ENCODE data around the gene SNX8.
"Not testable (repeated sequence)": the region's sequence is repeated elsewhere in the genome, so short reads cannot be mapped to it uniquely, and the experiment has no call there.

SNX8 gene

DNA sequence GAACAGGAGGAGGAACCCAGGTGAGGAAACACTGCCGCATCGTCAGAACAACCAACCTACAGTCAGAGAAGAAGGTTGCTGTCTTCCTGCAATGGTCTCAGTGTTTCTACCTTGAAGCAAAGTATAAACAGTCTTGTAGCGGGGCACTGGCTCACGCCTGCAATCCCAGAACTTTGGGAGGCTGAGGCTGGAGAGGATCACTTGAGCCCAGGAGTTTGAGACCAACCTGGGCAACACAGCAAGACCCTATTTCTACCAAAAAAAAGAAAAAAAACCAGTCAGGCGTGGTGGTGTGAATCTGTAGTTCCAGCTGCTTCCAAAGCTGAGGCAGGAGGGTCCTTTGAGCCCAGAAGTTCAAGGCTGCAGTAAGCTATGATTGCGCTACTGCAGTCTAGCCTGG is 23.4 kb downstream of the SNX8 start:
- no peak for DNase-seq (ENCODE audit: low spot score)

DNA sequence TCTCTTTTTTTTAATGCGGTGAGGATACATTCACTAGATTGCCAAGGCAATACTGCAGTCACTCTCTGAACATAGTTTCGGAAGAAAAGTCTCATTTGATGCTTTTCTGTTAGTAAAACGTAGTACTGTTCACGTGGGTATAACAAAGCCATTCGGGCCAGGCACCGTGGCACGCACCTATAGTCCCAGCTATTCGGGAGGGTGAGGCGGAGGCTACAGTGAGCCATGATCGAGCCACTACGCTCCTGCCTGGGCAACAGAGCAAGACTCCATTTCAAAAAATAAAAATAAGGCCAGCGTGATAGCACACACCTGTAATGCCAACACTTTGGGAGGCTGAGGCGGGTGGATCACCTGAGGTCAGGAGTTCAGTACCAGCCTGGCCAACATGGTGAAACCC is 24.6 kb downstream of the SNX8 start:
- no peak for DNase-seq (ENCODE audit: low spot score)

DNA sequence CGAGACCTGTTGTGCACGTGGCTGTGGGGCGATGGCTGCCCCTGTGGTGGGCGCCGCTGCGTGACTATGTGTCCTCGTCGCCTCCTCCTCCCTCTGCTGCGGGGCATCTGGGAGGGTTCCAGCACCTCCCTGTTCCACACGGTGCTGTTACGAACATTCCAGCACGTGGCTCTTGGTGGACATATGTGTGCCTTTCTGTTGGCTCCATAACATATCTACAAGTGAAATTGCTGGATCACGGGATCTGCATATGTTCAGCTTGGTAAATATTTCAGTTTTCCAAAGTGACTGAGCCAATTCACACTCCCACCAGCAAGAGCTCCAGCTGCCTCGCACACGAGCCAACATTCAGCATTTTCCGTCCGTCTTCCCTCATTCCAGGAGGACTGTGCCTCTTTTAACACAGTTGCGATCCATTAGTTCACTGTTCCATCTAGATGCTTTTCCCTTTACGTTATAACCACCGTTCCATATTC is 25.1 kb downstream of the SNX8 start:
- no peak for DNase-seq (ENCODE audit: low spot score)

DNA sequence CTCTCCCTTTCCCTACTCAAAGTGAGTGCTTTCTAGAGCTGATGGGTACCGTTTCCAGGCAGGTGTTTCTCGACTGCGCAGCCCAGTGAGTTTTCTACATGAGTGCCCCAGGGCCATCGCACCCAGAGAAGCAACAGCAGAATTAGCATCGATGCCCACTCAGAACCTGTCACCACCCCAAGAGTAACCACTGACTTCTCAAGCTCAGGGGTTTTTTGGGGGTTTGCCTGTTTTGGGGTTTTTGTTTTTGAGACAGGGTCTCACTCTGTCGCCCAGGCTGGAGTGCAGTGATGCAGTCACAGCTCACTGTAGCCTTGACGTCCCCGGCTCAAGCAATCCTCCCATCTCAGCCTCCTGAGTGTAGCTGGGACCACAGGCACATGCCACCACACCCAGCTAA is 25.7 kb downstream of the SNX8 start:
- no peak for DNase-seq (ENCODE audit: low spot score)

DNA sequence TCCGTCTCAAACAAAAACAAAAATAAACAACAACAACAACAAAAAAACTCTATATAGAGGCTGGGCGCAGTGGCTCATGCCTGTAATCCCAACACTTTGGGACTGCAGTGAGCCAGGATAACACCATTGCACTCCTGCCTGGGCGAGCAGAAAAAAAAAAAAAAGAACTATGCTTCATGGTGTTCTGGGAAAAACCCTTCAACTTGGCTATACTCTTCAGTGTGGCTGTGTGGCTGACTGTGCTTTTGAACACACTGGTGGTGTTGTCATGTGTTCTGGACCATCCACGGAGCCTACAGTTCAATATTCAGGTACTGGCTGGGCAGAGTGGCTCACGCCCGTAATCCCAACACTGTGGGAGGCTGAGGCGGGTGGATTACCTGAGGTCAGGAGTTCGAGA is 26.5 kb downstream of the SNX8 start:
- DNase-seq (ENCODE audit: low spot score) = no peak

DNA sequence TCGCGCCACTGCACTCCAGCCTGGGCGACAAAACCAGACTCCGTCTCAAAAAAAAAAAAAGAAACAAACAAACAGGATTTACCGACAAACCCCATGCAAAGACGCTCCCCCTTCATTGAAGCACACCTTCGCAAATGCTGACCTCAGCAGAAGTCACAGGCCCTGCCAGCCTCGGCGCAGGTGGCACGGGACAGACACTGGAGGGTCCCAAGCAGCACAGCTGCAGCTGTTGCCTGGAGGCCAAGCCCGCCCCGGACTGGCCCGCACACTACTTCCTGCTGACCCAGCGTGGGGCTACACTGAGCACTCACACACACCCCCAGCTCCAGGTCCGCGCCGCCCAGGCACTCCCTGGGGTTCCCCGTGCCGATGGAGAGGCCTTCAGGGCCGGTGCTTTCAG is 31.2 kb downstream of the SNX8 start:
- no peak for DNase-seq (ENCODE audit: low spot score)

DNA sequence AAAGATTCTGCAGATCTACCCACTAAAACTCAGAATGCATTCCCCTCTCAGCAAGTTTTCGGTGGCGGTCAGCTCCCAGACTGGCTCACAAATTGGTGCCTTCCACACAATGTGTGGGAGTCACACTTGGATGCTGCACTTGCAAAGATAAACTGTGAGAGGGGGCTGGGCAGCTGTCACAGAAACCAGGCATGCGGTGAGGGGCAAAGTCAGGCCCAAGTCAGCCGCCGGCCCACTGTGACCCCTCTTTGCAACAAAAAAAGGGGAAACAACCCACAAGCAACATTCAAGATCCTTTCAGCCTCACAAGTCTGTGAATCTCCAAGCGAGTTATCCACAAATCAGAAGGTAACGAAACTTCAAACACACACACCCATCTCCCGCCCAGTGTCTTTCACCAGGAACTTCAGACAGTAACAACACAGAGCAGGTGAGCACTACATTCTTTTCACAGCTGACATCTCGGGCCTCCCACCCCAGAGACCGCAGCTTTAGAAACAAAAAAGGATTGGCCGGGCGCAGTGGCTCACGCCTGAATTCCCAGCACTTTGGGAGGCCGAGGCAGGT is 32.0 kb downstream of the SNX8 start:
- DNase-seq (ENCODE audit: low spot score) = no peak

DNA sequence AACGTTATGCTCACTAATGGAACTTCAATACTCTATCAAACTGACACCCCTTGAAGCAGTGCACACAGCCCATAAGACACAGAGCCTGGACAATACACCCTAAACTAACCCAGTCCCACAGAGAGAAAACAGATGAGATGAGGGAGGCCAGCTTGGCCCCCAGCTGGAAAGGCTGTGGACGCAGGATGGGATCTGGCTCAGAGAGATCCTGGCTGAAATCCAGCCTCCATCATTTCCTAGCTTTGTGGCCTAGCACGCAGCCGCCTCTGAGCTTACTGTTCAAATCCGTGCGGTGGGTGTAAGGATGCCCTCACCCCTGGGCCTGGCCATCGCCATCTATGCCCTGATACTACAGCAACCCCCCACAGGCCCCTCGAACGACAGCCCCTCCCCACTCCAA is 32.7 kb downstream of the SNX8 start:
- no peak for DNase-seq (ENCODE audit: low spot score)

DNA sequence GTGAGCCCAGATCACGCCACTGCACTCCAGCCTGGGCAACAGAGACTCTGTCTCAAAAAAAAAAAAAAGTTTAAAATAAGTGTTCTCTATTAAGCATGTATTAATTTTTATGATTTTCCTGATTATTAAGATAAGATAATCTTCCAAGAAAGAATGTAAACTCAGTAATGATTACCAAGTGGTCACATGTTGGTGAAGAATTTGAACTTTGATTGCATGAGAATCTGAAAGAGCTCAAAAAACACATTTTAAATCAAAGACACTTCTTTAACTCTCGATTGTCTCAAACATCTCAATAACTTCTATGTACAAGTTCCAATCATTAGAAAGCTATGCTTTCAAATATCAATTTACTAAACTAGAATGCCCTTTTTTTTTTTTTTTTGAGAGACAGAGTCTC is 33.8 kb downstream of the SNX8 start:
- DNase-seq (ENCODE audit: low spot score) = no peak

DNA sequence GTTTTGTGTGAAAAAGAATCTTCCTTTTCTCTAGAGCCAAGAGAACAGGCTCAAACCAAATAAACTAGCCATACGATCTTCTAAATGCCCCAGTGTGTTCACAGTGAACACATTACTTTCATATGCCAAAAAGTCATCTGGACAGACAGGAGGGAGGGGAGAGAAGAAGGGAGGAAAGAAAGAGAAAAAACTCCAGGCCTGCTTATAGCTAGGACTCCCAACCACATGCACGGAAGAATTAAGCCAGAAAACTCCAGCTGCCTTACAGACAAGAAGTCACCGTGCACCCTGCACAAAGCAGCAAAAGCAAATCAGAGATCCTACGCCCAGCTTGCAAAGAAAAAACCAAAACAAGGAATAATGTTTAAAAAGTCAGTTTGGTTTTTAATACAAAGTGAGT is 34.3 kb downstream of the SNX8 start:
- no peak for DNase-seq (ENCODE audit: low spot score)

DNA sequence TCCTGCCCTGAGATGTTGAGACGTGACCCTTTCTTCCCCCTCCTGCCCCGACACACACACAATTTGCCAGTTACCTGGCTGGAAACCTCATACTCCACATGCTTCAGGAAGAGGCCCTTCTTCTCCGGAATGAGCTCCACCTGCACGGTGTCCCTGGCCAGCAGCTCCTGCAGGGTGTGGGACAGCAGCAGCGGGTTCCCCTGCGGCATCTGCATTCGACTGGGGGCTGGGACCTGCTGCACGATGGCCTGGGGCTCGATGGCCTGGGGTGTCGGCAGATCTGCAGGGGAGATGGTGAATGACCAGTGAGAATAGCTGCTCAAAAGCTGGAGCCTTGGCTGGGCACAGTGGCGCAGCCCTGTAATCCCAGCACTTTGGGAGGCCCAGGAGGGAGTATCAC is 36.2 kb downstream of the SNX8 start:
- DNase-seq (ENCODE audit: low spot score) = no peak

DNA sequence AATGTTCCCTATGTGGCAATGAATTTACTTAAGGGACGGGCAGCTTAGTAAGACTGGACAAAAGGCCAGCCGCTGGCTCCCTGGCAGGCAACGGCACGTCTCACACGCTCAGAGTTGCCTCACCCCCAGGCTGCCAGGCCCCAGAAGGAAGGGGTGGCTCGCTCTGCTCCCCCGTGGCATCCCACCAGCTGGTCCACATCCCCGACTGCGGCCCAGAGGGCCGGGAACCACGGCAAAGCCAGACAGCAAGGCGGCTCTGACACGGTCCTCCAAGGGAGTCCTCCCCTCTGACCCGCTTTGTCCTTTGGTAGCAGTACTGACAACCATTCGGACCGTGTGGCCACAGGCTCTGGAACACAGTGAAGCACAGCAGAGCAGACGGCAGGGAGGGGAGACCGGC is 38.1 kb downstream of the SNX8 start:
- no peak for DNase-seq (ENCODE audit: low spot score)

DNA sequence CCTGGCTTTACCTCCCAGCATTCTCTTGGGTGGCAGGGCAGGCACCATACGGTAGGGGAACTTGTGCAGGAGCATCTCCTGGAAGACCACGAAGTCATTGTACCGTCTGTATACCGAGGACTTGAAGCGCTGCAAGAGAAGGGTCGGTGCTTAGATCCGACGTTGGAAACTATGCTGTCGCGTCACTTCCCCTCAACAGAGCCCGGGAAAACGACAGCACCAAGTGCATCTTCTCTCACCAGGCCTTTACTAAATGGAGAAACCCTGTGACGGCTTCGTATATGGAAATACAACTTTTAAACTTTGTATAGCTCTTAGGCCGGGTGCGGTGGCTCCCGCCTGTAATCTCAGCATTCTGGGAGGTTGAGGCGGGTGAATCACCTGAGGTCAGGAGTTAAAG is 39.1 kb downstream of the SNX8 start:
- no peak for DNase-seq (ENCODE audit: low spot score)

DNA sequence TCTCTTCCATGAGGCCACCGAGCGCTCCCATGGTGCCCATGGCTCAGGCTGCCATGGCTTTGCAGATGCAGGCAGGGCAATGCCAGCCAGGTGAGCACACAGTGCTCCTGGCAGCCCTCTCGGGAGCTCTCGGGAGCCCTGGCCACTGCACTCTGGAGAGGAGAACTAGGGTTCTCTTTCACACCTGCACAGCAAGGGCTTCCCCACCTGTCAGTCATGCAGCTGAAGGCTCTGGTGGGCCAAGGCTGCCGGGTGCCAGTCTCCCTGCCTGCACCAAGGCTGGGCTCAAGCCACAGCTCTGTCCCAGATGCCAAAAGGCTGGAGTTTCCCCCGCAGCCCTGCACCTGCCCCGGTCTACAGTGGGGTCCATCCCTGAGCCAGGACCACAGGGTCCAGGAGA is 39.6 kb downstream of the SNX8 start:
- no peak for DNase-seq (ENCODE audit: low spot score)

DNA sequence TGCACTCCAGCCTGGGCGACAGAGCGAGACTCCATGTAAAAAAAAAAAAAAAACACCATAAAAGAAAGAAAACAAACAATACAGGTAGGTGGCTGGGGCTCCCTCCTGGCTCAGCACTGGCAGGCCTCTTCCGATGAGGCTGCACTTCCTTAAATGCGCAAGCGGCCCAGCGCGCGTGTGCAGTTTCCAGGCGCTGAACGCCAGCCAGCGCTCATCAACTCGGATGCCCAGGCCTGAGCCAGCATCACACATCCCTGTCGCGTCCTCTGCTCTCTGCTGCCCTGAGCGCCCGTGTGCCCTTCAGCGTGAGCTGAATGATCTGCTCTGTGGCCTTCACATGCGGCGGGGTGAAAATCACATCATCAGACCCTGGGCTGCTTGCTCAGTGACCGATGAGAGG is 40.4 kb downstream of the SNX8 start:
- no peak for DNase-seq (ENCODE audit: low spot score)

DNA sequence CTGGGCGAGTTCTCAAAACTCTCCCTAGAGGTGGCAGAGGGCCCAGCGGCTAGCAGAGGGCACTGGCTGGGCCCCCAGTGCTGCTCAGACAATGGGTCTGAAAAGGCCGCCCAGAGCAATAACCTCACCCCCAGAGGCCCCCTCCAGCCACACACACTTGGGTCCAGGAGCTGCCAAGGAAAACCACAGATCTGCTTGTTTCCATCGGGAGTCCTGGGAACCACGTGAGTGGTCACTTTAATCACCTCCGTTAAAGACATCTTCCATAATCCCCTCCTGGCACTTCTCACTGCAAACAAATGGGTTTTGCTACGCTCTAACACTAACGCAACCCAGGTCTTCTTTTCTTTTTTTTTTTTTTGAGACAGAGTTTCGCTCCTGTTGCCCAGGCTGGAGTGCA is 42.2 kb downstream of the SNX8 start:
- DNase-seq (ENCODE audit: low spot score) = no peak

DNA sequence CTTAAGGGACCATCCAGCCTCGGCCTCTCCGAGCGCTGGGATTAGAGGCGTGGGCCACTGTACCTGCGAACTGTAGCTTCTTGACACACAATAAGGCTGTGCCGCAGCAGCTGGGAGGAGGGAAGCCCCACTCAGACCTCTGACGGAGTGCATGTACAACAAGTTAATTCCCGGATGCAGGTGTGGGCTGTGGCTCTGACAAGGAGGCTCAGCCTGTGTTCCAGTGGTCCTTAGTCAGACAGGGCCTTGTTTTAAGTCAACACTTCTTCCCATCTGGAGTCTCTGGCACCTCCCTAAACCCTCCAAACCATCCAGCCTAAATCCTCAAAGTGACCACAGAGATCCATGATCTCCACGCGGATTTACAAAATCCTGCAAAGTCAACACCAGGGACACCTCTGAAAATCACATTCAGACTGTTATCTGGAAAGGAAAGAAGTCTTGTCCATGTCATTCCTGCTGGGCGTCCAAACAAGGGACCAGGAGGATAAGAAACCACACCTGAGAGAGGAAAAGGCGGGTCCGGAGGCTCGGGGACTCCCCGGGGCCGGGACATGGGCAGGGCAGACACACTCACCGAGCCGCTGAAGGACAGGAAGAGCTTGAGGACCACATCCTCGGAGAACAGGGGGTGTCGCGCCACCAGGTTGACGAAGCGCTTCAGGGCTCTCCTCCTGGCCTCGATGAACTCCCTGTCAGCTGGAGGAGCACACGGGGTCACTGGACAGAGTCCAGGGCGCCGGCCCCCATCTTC is 42.8 kb downstream of the SNX8 start:
- no peak for DNase-seq (ENCODE audit: low spot score)

DNA sequence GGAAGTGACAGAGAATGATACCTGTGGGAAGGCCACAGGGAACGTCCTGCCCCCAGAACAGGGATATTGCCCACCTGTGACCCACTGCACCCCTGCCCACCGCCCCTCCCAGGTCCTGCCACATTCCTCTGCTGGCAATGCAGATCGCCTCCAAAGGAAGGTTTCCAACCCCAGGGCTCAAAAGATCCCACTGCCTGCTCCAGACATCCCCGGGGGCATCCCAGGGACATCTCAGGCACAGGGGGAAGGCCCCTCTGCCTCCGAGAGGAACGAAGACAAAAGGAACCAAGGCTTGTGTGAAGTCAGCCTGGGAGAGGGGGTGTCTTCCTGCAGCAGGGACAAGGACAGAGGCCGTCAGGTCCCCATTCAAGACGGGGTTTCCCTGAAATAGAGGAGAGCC is 43.7 kb downstream of the SNX8 start:
- no peak for DNase-seq (ENCODE audit: low spot score)

DNA sequence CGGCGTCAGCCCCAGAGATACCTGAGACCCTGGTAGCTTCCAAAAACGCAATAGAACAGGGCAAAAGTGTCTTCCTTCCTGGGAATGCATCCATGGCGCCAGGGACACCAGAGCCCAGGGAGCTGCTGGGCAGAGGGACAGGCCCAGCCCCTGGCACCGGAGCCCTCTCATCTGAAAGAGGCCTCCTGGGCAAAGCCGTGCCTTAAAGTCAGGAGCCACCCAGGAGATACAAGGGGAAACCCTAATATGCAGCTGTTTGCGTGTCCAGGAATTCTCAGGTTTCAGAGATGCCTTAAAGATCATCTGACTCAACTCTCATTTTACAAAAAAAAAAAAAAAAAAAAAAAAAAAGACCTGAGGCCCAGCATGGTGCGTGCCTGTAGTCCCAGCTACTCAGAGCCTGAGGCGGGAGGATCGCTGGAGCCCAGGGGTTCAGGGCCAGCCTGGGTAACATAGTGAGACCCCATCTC is 44.2 kb downstream of the SNX8 start:
- DNase-seq (ENCODE audit: low spot score) = no peak

DNA sequence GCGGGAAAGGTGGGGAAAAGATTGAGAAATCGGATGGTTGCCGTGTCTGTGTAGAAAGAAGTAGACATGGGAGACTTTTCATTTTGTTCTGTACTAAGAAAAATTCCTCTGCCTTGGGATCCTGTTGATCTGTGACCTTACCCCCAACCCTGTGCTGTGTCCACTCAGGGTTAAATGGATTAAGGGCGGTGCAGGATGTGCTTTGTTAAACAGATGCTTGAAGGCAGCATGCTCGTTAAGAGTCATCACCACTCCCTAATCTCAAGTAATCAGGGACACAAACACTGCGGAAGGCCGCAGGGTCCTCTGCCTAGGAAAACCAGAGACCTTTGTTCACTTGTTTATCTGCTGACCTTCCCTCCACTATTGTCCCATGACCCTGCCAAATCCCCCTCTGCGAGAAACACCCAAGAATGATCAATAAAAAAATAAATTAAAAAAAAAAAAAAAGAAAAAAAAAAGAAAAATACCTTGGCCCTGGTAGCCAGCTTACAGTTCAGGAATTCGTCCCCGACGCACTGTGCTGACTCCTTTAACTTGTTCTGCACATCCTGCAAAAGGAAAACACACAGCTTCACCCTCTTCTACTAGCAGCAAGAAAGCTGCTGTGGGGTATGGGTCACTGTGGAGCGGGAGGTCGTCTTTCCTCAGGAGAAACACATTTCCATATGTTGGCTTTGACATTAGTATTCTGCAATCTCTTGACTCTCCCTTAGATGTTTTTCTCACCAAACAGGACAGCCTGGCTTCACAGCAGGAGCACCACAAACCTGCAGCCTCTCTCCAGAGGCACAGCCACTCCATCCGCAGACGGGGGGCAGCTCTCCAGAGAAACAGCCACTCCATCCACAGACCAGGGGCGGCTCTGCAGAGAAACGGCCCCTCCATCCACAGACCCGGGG is 44.9 kb downstream of the SNX8 start:
- not testable (repeated sequence) for DNase-seq (ENCODE audit: low spot score)

DNA sequence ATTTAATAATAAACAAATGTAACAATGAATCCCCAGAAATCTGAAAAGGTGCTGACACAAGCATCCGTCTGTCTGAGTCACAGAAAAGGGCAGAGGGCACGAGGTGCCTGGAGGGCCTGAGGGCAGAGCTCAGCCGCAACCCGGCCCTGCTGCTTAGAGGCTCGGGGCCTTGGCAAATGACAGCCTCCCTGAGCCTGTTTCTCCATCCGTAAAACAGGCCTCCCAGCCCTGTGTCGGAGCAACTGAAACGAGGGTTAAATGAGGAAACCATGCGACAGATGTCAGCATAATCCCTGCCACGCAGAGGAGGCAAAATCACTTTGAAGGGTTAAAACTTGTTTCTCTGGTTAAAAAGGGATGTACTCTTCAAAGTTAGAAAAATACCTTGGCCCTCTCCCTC is 47.3 kb downstream of the SNX8 start:
- no peak for DNase-seq (ENCODE audit: low spot score)

DNA sequence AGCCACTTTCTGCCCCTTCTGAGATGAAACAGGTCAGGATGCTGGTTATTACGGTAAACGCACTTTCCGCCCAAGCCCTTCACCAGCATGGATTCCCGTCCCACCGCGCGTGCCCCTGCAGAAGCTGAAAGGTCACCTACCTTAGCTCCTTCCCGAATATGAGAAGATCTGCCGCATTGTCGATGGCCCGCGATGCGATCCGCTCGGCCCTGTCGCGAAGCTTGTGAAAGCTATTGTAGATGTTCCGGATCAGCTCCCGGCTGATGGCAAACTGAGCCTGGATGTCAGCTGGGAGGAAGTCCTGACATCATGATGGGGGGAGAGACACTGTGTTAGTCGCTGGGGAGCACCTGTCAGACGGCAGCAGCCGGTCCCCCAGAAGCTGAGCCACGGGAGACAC is 50.1 kb downstream of the SNX8 start:
- no peak for DNase-seq (ENCODE audit: low spot score)

DNA sequence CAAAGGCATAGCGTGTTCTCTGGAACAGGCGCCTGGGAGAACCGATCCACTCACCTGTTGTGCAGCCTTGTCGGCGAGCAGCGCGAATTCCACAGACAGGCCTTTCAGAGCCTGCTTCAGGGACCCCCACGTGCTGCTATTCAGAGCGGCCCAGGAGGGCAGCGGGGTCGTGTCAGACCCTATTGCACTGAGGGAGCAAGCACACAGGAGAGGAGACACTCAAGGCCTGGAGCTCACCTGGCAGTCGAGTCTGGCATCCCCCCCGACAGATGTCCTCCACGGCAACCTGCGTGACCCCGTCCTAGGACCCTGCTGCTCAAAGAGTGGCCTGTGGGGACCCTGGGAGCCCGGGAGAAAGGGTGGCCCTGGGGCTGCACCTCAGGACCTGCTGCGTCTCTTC is 51.1 kb downstream of the SNX8 start:
- DNase-seq (ENCODE audit: low spot score) = no peak
